ENCODE measurements around the gene CDCP2.

- no peak for TF ChIP-seq CTCF (conservative IDR thresholded peaks at IDR 0.05)
- TF ChIP-seq EZH2 (IDR thresholded peaks at IDR 0.05; ENCODE audit: low read depth) = no peak
Observed at GRCh38 chr1:54191525-54191924, 38.7 kb upstream of the CDCP2 start.

Measured in PC-9 (cell line).